Hematopoietic multipotent progenitor cell treated with erythropoietin and hydrocortisone succinate and interleukin-3 and kit ligand, for 4 days (in vitro differentiated cells): ENCODE data around the gene PBX4.

Source experiments
- DNase-seq: peaks from one replicate; pipeline ENCODE4 v3.0.0-alpha.2; 2015

PBX4 gene

DNA sequence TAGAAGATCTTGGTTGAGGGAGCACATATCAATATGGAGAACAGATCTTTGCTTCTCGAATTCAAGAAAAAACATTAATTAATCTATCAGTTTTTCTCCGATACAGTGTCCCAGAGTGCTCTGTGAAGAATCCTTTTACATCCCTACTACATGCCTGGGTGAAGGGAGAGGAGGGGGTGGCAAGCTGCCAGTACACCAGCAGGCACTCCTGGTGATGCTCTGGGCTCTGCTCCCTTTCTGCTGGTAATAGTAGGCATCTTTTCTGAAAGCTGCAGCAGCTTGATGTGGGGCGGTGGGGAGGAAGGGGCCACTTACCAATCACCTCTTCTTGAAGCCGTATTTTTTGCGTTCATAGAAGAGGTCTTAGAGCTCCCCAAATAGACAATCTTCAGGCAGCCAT, 30.7 kb downstream of the PBX4 start:
- no peak for DNase-seq

DNA sequence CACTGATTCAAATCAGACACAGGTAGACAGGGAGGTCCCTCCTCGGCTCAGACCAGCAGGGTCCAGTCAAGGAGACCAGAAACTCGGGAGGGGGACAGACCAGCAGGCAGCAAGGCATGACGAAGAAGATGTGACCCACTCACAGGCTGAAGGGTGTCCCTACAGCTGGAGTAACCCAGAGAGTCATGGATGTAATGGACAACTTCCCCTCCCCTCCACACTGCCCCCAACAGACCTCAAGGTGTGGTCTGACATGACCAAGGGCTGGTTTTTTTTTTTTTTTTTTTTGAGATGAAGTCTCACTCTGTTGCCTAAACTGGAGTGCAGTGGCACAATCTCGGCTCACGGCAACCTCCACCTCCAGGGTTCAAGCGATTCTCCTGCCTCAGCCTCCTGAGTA, 34.1 kb downstream of the PBX4 start:
- no peak for DNase-seq

DNA sequence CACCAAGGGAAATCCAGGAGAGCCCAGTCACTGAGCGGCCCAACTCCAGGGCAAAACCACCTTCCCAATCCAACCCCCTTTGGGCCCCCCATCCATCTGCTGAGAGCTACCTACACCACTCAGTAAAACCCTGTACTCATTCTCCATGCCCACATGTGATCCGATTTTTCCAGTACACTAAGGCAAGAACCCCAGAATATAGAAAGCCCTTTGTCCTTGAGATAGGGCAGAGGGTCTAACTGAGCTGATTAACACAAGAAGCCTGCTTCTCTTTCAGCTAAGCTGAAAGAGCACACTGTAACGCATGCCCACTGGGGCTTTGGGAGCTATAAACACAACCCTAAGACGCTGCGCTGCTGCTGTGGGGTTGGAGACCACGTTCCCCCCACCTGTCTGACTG, 36.0 kb downstream of the PBX4 start:
- no peak for DNase-seq

DNA sequence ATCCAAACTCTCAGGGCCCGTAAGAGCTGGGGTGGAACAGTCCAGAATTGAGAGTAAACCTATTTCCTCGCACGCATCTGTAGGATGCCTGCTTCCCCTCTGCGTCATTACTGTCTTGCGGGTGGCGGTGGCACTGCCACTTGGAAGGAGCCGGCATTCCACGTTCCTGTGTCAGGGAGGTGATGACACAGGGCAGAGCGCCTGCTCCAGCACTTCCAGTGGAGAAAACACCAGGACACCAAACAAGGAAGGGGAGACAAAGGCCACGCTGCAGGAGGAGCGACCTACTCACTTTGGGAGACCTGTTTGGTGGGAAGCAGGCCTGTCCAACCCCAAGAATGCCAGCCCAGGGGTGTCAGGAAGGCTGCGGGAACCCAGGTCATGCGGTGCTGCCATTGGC, 37.1 kb downstream of the PBX4 start:
- DNase-seq: no peak

DNA sequence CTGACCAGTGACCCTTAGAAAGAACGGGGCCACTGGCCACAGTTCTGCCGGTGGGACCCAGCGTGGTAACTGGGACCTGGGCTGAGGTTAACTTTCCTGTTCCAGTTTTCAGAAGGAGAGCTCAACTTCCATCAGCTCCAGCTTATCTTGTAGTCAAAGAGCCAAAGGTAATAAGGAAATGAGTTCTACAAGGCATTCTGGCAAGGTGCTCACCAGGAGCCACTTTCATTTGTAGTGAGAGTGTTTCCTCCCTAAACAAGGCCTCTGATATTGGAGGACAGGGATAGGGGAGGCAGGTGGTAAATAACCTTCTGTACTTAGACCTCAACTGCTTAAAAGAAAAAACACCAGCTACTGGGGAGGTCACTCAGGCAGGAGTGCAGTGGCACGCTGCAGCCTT, 38.1 kb downstream of the PBX4 start:
- no peak for DNase-seq

DNA sequence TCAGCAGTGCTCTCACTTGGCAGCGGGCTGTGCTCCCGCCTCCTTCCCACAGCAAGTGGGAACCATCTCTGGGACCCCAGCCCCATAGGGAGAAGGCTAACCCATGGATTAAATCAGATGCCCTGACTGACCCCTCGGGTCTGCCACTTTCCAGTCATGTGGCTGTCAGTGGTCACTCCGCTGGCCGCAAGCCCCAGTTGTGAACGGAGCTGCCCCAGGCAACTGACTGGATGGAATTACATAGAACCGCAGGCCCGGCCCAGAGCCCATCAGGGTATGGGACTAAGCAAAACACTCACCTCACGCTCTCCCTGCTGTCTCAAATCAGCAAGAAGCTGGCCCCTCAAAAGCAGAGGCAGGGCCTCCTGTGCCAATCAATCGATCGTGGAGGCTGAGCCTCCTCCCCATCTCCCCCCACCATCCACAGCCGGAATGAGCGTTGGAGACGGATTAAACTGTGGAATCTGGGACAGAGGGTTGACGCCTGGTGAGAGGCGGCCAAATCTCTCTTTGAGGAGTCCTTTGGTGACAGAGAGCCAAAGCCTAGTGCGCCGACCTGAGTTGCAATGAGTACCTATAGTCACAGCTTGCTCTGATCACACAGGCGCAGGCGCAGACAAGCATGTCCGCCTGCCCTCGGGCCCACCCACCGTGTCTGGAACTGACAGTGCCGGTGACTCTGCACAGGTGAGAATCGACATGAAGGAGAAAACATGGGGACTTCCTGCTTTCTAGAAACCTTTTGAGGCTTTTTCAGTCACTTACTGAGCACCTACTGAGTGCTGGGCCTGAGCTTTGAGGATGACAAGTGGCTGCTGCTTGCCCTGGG, 38.7 kb downstream of the PBX4 start:
- no peak for DNase-seq

DNA sequence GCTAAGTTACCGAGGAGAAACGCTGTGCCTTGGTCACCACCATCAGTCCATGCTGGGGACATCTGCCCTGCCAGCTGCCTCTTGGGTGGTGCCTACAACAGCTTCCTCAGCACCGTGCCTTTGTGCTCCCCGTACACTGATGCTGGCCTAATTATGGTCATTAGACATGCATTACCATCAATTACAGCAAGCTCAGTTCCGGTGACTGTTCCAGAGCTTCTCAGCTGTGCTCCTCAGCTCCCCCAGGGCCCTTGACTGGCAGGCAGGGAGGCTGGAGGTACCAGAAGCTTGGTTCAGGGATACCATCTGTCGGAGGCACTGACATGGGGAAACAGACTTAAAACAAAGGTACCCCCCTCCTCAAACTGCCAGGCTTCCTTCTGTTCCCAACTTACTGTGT, 40.2 kb downstream of the PBX4 start:
- no peak for DNase-seq

DNA sequence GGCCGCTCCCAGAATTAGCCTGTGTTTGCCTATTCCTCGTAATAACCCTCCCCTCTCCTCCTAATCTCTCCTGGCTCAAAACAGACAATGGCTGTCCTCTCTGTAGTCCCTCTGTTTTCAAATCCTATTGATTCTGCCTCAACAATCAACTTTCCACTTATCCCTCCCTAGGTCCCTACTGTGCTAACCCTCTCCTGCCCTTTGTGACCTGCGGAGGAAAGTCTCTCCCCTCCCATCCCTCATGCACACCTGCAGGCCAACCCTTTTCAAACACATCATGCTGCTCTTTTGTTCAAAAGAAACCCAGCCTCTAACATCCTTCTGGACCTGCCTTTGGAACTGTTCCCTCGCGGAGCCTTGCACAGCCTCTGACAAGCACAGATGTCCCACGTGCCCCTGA, 43.1 kb downstream of the PBX4 start:
- no peak for DNase-seq

DNA sequence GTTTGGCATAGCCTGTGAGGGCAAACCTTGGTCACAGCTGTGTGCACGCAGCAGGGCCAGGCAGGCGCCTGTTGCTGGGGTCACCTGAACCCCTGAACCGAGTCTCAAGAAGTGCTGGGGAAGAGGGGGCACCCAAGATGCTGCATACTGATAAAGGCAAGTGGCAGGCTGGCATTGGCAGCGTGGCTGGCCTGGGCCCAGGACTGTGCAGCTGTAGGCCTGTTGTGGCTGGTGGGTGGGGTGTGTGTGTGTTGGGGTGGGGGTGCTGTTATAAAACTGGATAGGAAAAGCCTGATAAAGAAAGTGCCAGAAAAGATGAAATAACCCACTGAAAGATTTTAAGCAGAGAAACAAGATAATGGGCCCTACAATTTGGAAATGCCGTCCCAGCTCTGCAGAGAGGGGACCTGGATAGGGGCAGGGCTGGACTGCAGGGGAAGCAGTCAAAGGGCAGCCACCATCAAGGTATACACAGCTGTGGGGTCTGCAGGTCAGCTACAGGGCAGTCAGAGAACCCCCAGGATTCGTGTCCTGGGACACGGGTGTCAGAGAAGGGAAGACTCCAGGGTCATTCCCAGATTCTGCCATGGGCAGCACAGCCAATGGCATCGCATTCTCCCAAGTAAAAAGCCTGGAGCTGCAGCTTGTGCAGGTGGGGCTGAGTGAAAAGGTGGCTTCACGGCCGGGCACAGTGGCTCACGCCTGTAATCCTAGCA, 47.3 kb downstream of the PBX4 start:
- peak; percentile 55 for DNase-seq

DNA sequence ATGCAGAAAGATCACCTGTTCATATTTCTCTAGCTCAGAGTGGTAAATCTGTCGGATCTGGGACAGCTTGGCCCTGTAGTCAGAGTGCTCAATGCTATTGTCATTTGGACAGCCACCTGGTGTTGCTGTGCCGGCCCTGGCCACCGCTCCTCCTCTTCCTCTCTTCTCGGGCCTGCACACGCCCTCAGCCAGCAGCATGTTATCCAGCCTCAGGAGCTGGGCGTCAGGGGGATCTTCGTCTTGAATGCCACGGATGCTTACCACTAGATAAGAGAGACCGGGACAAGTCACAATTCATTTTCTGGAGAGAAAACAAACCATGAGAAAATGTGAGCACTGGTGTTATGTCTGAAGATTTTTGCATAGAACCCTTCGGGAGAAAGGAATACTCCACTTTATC, 47.9 kb downstream of the PBX4 start:
- peak; percentile 56 for DNase-seq

DNA sequence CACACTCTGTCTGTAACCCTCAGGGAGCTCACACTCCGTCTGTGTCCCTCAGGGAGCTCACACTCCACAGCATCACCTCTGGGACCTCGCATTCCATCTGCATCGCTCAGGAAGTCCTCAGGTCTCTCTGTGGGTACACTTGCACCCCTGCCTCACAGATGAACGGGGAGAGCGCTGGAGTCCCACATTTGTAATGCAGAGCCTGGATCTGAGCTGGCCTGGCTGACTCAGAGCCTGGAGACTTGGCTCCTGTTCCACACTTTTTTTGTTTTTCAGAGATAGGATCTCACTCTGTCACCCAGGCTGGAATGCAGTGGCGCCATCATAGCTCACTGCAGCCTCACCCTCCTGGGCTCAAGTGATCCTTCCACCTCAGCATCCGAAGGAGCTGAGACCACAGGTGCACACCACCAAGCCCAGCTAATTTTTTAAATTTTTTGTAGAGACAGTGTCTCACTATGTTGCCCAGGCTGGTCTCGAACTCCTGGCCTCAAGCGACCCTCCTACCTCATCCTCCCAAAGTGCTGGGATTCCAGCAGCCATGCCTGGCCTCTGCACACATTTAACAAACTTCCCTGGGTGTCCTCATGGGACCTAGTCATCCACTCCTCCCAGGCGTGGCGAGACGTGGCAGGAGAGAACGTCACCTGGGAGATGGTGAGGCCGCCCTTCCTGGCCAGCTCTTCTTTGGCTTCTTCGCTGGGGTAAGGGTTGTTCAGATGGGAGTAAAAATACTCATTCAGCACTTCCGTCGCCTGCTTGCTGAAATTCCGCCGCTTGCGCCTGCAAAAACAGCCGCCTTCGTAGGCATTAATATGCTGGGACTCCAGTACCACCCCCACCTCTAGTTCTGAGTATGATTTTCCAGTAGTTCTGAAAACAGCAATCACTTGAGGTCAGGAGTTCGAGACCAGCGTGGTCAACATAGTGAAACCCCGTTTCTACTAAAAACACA, 49.4 kb downstream of the PBX4 start:
- no peak for DNase-seq

DNA sequence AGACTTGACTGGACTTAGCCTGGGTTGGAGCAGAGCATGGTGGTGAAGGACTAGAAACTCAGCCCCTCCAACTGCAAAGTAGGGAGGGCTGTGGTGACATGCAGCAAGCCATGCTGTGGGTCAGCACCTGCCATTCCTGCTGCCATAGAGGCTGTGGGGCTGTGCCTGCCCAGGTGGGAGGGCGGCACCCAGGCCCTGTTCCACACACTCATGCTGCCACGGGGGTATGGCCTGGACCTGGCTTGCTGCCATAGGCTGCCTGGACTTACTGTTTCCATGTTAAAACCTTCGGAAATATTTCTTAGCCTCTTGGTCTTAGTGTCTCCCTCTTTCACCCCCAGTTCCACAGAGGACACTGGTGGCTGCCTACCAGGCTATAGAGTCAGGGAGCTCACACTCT, 51.1 kb downstream of the PBX4 start:
- no peak for DNase-seq

DNA sequence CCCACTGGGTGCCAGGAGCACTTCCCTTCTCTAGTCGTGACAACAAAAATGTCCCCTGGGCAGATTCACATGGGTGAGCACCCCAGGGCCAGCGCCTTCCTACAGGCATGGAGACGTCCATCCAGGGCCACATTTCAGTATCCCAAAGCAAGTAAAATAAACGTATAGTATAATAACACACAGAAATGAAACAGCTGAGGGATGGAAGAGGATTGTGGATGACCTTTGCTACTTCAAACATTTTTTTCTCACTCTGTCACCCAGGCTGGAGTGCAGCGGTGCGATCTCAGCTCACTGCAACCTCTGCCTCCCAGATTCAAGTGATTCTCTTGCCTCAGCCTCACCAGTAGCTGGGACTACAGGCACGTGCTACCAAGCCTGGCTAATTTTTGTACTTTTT, 52.2 kb downstream of the PBX4 start:
- DNase-seq: no peak

DNA sequence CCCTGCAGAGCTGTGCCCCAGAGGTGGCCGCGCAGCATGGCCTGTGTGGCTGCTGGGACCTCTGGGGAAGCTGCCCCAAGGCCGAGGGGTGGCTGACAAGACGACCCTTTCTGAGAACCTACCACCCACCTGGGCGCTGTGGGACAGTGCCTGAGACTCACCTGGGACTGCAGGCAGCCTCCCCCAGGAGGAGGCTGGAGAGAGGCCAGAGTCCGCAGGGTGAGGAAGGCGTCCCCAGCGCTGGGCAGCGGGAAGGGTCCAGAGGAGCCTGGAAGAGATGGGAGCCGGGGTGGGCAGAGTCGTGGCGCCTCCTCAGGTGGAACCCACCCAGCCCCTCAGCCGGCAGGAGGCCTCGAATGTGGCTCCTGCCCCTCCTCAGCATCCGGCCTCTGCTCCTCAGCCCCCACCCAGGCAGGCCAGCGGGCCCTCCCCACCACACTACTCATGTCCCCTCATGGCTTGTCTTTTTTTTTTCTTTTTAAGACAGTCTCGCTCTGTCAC, 55.1 kb downstream of the PBX4 start:
- DNase-seq: no peak

DNA sequence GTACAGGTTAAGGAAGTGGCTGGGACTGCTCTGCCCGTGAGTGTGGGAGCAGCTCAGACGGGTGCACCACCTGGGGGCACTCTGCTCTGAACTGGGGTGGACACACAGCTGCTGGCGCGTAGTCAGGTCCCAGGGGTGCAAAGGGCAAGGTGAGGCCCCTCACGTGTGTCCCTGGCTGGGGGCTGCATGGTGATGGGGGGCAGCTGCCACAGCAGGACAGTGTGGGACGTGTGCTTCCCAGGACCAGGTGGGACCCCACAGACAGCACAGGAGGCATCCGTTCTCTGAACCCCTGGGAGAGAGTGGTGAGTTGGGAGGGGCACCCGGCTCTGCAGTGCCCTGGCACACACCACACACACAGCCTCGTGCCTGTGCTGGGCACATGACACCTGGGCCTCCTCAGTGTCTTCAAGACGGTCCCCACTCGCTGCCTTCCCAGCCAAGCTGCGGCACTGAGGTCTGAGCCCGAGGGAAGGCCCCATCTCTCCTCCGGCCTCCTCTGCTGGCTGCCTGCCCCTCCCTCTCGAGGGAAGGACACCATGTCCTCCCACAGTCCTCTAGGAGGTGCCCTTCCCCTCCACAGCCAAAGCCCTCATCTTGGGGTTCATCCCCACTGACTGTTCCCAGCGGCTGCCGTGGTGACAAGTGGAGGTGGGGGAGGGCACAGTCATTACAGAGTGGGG, 55.7 kb downstream of the PBX4 start:
- peak; percentile 37 for DNase-seq

DNA sequence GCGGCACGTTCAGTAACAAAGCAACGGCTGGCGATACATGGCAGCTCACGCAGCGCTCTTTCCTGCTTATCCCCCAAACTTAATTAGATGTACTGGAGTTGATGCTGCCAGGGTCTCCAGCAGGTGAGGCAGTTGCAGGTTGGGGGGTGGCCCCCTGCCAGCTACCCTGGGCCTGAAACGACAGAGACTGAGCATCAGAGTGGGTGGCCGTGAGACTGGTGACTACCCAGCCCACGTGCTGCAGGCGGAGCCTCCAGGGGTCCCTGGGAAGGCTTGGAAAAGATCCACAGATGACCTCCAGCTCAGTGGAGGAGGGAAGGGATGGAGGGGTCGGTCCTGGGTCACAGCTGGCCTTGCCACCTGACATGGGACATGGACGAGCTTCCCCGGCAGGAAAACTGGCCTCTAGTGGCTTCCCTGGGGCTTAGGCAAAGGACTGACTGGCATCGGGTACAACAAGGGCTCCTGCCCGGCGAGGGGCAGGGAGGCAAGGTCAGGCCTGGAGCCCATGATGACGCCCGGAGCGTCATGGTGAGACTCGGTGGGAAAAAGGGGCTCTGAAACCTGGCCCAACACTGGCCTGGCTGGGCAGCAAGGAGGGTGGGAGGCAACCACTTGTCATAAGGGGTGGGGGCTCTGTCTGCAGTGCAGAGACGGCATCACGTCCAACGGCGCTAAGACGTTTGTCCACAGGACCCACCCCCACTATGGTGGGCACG, 56.4 kb downstream of the PBX4 start:
- DNase-seq: no peak

DNA sequence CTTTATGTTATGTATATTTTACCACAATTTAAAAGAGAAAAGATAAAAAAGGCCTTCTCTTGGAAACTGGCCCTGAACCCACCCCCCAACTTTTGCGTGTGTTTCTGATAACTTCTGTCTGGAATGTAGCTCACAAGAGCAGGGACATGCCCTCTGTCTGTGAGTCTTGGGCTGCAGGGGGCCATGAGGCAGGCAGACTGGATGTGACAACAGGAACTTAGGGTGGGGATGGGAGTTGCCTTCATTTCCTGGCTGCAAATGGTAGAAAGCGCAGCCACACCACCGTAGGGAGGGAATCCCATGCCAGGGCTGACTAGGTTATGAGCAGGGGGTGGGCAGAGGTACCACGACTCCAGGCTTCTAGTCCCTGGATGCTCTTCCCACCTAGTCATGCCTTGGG, 58.6 kb downstream of the PBX4 start:
- peak; percentile 42 for DNase-seq

DNA sequence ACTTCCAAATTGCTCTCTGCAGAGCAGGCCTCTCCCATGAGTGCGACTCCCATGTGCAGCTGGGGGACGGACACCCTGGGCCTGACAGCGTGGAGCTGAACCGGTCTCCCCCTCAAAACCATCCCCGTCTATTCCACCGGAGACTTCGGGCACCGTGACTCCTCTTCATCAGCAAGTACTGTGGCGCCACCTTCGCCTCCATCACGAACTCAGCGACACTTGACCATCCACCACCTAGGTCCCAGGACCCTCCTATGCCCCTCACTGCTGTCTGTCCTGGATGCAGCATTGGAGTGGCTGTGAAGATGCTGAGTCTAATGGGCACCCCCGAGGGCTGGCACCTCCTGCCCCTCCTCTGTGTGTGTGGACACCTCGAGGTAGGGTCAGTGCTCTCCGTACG, 59.9 kb downstream of the PBX4 start:
- DNase-seq: no peak

DNA sequence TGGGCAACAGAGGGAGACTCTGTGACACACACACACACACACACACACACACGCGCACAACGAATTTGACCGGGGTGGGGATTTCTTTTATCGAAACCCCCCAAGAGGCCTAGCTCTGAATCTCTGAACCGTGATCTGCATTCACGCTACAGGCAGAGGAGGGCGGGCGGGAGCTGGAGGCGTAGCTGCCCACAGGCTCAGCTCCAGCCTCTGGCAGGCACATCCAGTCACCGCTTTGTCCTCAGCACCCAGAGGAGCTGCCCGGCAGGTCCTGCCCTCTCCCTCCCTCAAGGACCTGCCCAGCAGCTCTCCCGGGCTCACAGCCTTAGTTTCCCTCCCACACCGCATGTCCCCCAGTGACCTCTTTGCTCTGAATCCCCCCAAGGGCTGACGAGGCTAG, 60.4 kb downstream of the PBX4 start:
- no peak for DNase-seq

DNA sequence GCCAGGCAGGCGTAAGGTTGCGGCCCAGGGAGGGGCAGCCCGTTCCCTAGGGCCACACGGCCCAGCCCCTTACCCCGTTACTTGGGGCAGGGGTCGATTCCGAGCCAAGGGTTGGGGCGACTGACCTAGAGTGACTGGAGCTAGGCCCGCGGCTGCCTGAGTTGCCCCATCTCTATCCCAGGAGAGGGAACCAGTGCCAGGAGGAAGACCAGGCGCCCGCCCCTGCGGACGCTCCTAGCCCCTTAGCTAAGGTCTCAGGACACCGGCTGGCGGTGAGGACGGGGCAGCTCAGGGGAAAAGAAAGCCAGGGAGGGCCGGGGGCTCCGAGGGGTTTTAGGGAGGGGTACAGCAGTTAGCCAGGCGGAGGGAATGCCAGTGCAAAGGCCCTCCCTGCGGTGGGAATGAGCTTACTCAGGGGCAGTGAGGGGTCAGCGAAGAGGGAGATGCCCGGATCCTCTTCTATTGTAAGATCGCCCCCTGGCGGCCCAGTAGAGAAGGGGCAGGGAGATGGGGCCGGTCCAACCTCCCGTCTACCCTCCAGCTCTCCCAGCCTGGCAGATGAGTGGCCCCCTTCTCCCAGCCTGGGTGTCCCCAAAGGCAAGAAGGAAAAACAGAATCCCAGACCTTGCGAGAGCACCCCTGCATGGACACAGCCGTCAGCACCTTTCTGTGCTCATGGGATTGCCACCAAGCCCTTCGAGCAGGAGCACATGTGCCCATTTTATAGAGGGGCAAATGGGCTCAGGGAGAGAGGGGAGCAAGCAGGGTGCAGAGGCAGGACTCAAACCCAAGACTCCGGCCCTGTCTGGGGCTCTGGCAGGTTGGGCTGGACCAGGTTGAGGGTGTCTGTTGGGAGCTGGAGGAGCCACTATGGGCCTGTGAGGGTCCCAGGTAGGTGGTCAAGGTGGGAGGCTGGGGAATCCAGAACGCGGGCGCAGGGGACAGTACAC, 64.1 kb downstream of the PBX4 start:
- peak; percentile 73 for DNase-seq

DNA sequence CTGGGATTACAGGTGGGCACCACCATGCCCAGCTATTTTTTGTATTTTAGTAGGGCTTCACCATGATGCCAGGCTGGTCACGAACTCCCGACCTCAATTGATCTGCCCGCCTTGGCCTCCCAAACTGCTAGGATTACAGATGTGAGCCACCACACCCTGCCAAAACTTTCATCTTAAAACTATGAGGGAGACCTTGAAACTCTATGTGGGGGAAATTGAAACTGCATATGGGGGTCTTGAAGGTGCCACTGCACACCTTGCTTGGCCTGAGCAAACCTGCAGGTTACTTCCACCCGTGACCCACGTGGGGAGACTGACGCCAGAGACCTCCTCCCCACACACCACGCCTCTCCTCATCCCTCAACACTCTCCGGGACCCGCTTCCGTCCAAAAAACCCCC, 64.8 kb downstream of the PBX4 start:
- DNase-seq: no peak
